GM19240 (cell line): ENCODE results near the gene GALNT15.

Source experiments
- DNase-seq: peaks from one replicate; pipeline ENCODE4 v3.0.0; 2011; ENCODE audit warnings: low spot score; ENCODE audit not compliant: insufficient read length

The GALNT15 gene

GRCh38 chr3:16174389-16174788 lies at the start of gene GALNT15:
TSS of gene GALNT15 (plus strand) at chr3:16174680. CDS start at chr3:16175152, 472 bp downstream.
- no peak for DNase-seq

GRCh38 chr3:16126634-16127033 lies 47.8 kb upstream of the GALNT15 start:
- no peak for DNase-seq

- no peak for DNase-seq
These were observed 47.2 kb upstream of the GALNT15 start for GRCh38 chr3:16127249-16127648.

DNA sequence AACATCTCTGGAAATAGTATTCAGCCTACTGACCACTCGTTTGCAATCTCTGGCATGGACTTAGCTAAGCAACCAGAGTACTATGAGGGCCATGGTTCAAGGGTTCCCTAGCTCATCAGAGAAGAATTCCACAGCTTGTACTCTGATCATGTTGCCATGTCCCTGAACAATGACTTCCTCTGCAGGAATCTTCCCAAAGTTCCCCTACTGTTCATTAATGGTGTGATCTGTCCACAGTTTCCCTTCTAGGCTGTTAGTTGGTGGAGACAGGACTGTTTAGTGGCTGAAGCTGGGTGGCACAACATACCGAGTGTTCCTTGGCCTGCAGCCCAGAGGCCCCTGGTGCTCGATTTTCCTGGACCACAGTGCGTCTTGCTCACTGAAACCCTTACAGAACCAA lies 44.4 kb upstream of the GALNT15 start:
- DNase-seq, result no peak

GRCh38 chr3:16132190-16132589 lies 42.3 kb upstream of the GALNT15 start:
- DNase-seq, result no peak

- DNase-seq, result no peak
These were observed 41.6 kb upstream of the GALNT15 start for GRCh38 chr3:16132928-16133327.

DNA sequence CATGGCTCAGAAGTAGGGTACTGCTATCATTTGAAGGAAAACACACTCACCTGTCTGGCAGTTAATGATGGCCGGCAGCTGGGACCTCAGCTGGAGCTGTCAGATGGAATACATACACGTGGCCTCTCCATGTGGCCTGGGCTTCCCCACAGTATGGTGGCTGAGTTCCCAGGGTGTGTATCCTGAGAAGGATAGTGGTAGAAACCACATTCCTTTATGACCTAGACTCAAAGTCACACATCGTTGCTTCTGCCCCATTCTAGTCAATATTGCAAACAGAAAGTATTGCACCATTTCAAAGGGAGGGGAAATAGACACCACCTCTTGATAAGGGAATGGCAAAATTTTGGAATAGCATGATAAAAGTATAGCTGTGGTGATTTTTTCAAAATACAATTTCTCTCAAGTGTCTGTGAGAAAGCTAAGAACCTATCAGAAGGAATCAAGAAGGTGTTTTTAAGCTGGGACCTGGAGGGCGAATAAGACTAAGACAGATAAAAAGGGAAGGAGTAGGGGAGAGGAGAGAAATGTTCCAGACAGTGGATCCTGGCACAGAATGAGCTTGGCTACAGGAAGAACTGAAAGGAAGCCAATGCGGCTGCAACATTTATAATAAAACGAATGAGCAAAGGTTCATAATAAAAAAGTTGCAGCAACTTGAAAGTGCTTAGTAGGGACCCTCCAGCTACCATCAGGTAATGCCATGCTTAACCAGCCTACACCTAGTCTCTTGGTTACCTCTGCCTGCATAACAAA lies 40.1 kb upstream of the GALNT15 start:
- DNase-seq, result no peak

DNA sequence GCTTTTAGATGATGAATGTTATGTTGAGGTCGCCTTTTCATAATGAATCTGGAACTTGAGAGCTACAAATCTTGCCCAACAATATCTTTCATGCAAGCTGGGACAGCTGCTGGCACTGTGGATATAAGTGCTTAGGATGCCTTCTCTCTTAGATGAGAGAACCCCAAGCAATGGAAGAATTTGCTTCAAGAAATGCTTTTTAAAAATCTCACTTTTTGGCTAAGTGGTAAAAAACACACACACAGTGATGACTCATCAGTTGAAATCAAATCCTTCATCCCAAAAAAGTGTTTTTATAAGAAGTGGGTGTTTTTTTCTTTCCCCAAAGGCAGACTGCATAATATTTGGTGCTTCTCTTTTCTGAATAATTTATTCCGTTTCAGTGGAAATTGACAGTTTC lies 38.4 kb upstream of the GALNT15 start:
- DNase-seq, result no peak

DNA sequence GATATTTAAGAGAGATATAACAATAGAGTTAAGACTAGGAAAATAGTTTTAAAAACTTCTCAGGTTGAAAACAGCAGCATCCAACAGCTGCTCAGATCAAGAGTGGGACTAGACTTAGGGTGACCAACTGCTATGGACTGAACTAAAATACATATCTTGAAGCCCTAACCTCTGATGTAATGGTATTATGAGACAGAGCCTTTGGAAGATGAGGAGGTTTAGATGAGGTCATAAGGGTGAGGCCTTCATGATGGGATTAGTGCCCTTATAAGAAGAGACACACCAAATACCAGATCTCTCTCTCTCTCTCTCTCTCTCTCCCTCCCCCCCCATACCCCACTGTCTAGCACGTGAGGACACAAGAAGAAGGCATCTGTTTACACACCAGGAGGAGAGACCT lies 37.4 kb upstream of the GALNT15 start:
- no peak for DNase-seq

GRCh38 chr3:16137977-16138376 lies 36.5 kb upstream of the GALNT15 start:
- no peak for DNase-seq

DNA sequence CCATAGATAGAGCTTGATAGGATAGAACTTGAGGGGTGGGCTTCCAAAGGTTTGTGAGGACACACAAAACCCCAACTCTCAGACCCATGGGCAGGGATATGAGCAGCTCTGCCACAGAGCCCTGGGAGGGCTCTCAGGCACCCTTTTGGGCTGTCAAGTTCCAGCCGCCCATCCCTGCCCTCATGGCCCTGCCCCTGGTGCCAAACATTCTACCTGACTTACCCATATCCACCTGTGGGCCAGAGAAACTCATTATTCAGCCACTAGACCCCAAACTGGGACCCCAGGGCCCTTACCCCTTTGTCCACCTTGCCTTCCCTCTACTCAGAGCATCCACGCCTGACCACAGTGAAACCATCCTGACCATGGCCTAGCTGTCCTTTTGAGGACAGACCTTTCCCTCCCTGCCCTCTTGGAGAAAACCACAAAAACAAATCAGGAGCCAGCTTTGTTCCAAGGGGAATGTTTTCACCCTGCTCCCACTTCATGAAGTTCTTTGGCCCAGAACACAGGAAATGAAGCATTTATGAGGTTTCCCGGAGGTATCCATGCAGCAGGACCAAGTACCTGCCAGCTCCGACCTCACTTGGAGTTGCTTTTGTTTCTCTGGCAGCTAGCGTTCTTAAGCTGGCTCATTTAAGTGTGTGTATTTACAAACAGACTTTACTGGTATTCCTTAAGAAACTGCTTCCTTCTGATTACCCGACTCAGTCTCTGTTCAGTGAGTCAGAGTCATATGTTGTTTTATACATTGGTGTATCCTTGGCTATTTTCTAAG lies 34.2 kb upstream of the GALNT15 start:
- no peak for DNase-seq

DNA sequence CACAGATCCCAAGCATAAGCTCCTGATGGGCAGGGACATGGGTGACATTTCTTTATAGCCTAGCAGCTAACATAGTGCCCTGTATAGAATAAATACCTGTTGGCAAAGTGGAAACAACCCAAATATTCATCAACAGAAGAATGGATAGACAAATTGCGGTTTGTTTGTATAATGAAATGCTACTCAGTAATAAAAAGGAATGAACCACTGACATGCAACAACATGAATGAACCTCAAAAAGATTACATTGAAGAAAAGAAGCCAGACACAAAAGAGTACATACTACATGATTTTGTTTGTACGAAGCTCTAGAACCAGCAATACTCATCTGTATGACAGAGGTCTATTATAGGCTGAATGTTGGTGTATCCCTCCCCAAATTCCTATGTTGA lies 33.6 kb upstream of the GALNT15 start:
- no peak for DNase-seq

DNA sequence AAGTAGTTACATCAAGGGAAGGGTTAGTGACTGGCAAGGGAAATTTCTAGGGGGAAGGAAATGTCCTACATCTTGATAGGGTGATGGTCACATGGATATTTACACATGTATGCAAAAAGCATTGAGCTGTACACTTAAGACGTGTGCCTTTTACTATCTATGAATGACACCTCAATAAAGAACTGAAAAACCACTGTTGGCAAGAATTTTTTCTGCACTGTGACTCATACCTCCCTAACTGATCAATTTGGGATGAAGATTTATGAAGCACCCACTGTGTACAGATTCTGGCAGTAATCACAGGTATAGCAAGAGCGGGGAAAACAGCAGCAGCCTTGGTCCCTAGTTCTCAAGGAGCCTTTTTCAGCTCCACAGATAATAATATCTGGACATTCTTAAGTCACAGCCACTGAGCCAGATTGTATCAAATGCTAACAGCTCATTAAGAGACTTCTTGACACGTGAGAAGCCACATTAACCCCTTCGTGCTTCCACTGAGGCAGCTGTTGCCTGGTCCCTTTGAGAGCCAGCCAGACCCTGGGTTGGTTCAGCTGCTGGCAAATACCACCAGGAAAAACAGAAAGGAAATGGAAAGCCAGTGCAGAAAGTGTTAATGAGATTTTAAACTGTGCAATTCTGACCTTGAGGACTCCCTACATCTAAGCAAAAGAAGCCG lies 32.0 kb upstream of the GALNT15 start:
- no peak for DNase-seq

DNA sequence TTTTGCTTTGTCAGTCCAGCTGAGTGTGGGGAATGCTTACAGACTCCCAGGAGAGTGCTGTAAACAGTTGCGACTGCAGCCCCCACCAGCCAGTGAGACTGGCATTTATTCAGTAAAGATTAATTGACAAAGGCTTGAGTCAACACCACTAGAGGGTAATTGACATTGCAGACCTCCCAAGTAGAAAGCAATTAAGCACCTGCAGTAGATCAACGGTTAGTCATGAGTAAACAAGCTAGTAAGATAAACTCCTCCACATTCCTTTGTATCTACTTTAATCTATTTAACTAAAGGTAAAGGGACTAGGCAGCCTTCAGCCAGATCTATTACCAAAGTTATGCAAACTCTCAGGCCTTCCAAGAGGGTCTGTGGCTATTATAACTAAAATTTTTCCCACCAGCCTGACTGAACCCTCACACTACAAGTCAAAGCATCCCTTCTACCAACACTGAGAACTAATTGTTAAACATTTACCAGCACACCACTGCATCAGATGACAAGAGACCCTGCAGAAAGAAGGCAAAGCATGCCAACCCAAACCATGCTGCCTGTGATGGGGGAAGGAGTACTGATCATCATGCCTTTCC lies 30.5 kb upstream of the GALNT15 start:
- no peak for DNase-seq

GRCh38 chr3:16145176-16145575 lies 29.3 kb upstream of the GALNT15 start:
- no peak for DNase-seq

- DNase-seq, result no peak
These were observed 28.3 kb upstream of the GALNT15 start for GRCh38 chr3:16146015-16146730.

GRCh38 chr3:16147220-16147994 lies 27.1 kb upstream of the GALNT15 start:
- no peak for DNase-seq

- no peak for DNase-seq
These were observed 26.3 kb upstream of the GALNT15 start for GRCh38 chr3:16148213-16148612.

DNA sequence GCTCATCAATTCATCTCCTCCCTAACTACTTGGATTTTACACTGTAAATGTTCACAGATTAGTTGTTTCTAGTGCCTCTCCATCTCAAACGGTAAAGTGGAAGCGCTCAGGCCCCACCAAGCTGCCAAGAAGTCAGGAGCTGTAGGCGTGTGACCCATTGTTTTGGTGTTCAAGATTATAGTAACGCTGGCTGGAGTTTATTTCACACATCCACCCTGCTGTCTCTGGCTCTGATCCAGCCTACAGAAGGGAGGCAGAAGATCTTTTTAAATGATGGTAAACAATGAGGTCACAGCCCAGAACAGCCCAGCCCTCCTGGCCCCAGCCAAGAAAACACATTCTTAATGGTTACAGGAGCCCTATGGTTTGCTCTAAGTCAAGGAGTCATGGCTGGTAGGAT lies 25.7 kb upstream of the GALNT15 start:
- DNase-seq, result no peak

DNA sequence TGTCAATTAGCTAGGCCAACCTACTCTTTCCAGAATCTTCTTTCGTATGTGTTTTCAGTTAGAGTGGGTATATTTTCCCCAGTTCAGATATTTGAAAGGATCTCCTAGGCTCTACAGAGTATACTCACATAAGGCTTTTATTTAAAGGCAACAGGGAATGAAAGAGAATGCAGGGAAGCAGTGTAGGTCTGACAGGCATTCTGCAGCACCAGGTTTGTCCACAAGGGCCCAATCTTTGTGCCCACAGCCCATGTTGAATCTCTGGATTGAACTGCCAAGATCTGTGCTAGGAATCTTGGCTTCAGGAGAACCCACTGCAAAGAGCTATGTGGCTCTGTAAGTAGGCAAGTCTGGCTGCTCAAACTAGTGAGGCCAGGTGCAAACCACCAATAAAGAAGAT lies 24.2 kb upstream of the GALNT15 start:
- no peak for DNase-seq

DNA sequence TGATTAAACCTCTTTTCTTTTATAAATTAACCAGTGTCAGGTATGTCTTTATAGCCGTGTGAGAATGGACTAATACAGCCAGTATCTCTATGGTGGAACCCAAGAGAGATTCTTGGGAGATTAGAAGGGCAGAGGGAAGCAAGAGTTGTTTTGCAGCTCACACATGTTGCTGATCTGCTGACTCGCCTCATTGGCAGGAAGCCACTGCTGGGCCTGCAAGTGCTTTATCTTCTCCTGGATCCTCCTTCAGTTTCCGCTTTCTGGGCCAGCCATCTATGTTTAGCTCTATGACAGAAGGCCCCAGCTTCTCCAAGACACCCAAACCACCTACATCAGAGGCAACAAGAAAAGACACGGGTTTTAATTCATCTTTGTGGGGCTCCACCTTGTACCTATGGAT lies 23.4 kb upstream of the GALNT15 start:
- DNase-seq, result no peak
